Subcutaneous adipose tissue (tissue), 4 donors: ENCODE measurements around the gene CCDC93. TPM values are rescaled to one million over a fixed set of nuclear protein-coding genes. Genes with fewer than 3 reads are reported as not detected.

ENCODE experiments used
- total RNA-seq, 4 donors: library from RNA; depleted of rRNA; stranded (reverse); fragments of >200 nt; gene quantifications; one replicate each; pipeline ENCODE4 v1.1.0, GENCODE V29; 2016
- TF ChIP-seq, protein P1 (sequence below): fragments of 450-650 bp; IDR thresholded peaks from one replicate; pipeline ENCODE4 v1.5.1; 2016; ENCODE audit warnings: low read depth, mild to moderate bottlenecking, control low read depth, antibody characterized with exemption, moderate library complexity

The CCDC93 gene
- total RNA-seq, 4 donors from 2014 or later, result 30.3 to 47.9 (median 32.7) TPM

DNA sequence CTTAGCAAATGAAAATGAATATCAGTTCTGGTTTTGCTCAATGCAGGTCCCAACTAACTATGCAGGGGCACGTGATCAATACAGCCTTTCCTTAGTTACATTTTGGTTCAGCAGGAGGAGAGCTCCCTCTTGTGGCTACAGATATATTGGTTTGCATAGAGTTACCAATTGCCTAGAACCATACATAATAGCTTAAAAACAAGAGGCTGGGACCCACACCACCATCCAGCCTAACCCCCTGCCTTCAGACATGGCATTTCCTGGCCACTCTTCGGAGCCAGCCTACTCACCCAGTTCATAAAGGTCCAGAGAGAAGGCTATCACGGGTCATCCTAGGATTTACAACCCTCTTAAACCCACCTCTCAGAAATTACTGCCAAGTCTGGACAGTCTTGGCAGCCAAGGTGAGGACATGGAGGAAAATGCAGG lies 10.5 kb downstream of the CCDC93 start:
- TF ChIP-seq, protein P1, sequence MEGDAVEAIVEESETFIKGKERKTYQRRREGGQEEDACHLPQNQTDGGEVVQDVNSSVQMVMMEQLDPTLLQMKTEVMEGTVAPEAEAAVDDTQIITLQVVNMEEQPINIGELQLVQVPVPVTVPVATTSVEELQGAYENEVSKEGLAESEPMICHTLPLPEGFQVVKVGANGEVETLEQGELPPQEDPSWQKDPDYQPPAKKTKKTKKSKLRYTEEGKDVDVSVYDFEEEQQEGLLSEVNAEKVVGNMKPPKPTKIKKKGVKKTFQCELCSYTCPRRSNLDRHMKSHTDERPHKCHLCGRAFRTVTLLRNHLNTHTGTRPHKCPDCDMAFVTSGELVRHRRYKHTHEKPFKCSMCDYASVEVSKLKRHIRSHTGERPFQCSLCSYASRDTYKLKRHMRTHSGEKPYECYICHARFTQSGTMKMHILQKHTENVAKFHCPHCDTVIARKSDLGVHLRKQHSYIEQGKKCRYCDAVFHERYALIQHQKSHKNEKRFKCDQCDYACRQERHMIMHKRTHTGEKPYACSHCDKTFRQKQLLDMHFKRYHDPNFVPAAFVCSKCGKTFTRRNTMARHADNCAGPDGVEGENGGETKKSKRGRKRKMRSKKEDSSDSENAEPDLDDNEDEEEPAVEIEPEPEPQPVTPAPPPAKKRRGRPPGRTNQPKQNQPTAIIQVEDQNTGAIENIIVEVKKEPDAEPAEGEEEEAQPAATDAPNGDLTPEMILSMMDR, result no peak

DNA sequence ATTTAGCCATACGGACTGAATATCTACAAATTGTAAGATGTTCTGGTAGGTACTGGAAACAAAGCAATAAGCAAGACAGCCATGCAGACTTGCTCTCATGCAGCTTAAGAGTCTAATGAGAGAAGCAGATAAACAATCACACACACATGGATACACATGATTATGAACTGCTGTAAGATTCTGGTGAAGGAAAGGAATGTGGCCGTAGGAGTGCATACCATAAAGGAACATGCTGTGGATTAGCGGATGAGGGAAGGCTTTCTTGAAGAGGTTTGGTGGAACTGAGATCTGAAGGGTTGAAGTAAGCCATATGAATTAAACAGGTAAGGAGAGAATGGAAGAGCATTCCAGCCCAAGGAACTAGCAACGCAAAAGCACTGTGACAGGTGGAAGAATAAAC lies 13.8 kb downstream of the CCDC93 start:
- TF ChIP-seq, protein P1, result no peak

DNA sequence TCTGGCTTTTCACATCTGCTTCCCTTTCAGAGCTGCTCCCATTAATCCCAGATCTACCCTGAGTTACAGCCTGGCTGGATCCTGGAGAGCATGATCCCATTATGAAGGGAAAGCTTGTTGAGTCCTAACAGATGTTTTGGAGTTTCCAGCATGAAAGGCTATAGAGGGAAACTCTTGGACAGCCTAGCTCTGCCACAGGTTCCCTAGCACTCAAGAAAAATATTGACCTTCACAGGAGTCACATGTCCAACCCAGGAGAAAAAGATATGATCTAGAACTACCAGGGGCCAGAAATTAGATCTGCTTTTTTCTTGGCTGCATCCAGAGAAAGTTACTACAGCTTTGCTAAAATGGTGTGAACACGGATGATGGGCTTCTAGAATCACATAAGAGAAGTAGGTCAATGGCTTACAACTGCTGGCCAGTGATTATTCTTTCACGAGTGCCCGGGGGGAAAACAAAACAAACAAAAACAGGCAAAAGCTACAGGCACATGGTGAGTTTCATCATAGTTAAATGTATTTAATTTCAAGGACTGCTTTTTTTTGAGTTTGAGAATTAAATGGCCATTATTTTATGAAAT lies 15.9 kb downstream of the CCDC93 start:
- TF ChIP-seq, protein P1, result no peak

DNA sequence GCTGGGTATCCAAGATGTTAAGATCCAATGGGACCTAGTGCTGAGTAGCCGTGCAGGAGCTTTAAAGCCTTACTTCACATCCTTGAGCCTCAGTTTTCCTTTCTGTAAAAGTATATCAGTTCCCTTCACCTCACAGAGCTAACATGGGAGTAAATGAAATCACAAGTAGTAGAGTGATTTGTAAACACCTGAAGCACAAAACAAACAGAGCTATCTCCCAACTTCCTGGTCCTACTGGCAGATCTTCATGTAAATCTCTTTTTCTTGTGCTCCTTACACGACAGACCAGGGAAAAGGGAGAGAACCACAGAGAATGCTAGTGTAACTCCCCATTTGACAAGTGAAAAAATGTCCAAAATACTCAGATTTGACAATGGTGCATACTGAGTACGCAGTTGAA lies 17.3 kb downstream of the CCDC93 start:
- TF ChIP-seq, protein P1, result no peak

DNA sequence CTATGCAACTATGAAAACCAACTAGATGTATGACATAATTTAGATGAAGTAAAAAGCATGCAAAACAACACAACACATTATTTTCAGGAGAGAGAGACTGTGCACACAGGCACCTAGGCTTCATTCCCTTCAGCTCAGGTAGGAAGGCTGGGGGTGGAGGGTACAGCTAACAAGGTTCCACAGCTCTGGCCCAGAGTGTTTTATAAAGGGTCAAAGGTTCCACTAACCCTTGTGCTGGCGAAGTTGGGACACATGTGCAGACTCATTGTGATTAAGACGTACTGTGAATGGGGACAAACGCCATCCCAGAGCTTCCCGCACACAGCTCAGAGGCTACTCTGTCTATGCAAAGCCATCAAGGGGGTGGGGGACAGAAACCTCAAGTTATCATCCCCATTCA lies 19.1 kb downstream of the CCDC93 start:
- TF ChIP-seq, protein P1, result no peak

DNA sequence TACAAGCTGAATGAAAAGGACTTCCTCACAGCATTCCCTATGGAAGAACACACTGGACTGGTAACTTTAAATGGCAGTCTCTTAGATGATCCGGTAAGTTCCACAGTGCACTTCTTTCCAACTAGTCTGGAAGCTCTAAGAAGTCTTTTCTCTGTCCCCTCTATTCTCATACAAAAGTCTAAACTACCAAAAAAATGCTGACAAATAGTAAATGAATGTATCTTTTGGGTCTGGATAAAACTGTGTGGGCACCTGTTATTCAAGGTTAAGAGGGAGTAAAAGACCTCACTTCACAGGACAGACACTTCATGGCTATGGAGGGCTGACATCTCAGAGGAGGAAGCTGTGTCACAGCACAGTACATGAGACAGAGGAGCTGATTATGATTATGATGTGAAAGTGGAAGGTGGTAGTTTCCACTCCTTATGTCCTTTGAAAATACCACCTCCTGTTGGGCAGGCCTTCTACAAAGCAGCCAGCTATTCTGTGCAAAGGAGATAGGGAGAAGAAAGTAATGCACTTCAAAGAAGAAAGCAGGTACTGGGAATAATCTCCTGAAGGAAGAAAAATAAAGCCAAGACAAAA lies 23.9 kb downstream of the CCDC93 start:
- TF ChIP-seq, protein P1, result no peak

DNA sequence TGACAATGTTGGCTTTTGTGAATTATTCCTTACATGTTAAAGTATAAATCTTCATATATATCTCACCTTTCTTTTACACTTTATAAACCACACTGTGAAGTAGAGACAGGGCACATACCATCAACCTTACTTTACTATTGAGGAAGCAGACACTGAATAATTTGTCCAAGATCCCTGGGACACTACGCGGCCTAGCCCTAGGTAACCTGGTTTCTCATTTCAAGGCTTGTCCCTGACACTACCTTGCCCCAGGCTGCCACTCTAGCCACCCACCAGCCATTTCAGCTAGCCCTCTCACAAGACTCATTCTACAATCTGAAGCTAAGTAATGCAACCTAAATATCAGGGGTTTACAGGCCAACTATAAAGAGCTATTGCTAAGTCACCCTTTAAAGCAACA lies 26.7 kb downstream of the CCDC93 start:
- TF ChIP-seq, protein P1, result no peak
